Activated T-cell treated with anti-CD3 and anti-CD28 coated beads, Interleukin-2, amount 50 U/mL, for 4 hours (primary cell): Measurements from ENCODE around the gene EIF2B5. TPM values are rescaled to one million over a fixed set of nuclear protein-coding genes. Genes with fewer than 3 reads are reported as not detected.
A peak's percentile ranks its signal among the peaks of the same experiment; 100 is the strongest.

Experiments
- ATAC-seq, 2 donors: fragments of 200-7000 bp; cut with Tn5 transposase; one replicate each; pipeline ENCODE4 v1.10.0; 2021
- DNase-seq: peaks from one replicate; pipeline ENCODE4 v3.0.0-alpha.2; 2020
- H3K27me3 Mint-ChIP-seq: one replicate; pipeline ENCODE4 v1.8.0; 2021; ENCODE audit warnings: low read depth, mixed read lengths
- H3K36me3 Mint-ChIP-seq: one replicate; pipeline ENCODE4 v1.8.0; 2022; ENCODE audit warnings: mixed read lengths; ENCODE audit not compliant: insufficient read depth
- H3K4me1 Mint-ChIP-seq: one replicate; pipeline ENCODE4 v1.8.0; 2021; ENCODE audit warnings: low read depth, mixed read lengths
- H3K4me3 Mint-ChIP-seq: one replicate; pipeline ENCODE4 v1.8.0; 2021; ENCODE audit warnings: mild to moderate bottlenecking, moderate library complexity, mixed read lengths
- H3K9me3 Mint-ChIP-seq: one replicate; pipeline ENCODE4 v1.8.0; 2021; ENCODE audit warnings: mixed read lengths
- total RNA-seq, 3 donors: library from RNA; stranded (reverse); gene quantifications; one replicate each; pipeline ENCODE4 v1.2.1, GENCODE V29; 2021

EIF2B5 gene
- total RNA-seq, 3 donors from 2014 or later = 91.7 to 94.5 (median 92.6) TPM

DNA sequence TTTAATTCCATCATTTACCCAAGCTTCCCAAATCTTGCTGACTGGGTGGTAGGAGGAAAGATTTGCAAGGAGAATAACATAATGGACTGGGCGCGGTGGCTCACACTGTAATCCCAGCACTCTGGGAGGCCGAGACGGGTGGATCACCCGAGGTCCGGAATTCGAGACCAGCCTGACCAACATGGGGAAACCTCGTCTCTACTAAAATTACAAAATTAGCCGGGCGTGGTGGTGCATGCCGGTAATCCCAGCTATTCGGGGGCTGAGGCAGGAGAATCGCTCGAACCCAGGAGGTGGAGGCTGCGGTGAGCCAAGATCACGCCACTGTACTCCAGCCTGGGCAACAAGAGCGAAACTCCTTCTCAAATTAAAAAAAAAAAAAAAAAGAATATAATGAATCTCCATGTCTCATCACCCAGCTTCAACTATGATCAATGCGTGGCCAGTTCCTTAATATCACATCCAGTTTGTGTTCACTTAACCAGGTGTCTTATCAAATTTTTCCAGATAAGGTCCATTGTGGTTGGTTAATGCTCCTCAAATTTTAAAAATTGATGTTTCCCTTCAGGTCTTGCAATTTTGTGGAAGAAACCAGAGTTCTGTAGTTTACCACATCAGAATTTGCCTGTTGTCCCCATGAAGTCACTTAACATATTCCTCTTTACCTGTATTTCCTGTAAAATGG is 49.5 kb downstream of the EIF2B5 start:
- H3K27me3 Mint-ChIP-seq = no peaks in the 10 kb centered on the region
- DNase-seq (no peak), ATAC-seq (no peak)
- H3K9me3 Mint-ChIP-seq = no peaks in the 10 kb centered on the region
- H3K4me3 Mint-ChIP-seq = peak overlapping the region; percentile 99
- peaks cover 54% of the 10 kb centered on the region for H3K36me3 Mint-ChIP-seq
- peaks cover 30% of the 10 kb centered on the region for H3K4me1 Mint-ChIP-seq

DNA sequence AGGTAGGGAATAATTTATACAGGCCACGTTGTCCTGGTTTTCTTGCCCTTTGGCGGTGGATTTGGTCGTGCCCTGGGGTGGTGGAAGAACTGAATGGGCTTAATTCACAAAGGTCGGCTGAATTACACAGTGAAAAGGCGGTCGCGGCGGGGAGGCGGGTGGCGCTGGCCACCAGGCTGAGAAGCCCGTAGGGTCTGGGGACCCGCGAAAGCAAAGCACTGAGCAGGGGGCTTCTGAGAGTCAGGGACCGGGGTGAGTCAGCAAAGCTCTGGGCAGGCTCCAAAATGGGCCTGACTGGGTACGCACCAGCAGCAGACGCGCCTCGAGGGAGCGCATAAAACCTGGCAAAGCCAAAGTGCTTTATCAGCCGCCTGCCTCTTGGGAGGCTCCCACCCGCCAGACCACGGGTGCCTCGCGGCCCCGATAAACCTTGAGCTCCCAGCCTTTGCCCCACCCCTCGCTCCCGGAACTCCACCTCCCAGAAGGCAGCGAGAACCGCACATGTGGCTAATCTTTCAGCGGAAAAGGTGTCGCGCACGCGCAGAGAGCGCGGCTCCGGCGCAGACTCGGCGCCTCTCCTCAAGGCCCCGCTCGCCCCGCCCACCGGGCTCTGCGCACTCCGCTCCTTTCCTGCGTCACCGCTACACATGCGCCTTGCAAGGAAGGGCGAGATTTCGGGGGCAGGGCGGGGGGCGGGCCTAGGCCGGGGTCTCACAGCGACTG is 50.5 kb downstream of the EIF2B5 start:
- ATAC-seq = peak; percentile 90 to 91
- no peaks in the 10 kb centered on the region for H3K9me3 Mint-ChIP-seq

DNA sequence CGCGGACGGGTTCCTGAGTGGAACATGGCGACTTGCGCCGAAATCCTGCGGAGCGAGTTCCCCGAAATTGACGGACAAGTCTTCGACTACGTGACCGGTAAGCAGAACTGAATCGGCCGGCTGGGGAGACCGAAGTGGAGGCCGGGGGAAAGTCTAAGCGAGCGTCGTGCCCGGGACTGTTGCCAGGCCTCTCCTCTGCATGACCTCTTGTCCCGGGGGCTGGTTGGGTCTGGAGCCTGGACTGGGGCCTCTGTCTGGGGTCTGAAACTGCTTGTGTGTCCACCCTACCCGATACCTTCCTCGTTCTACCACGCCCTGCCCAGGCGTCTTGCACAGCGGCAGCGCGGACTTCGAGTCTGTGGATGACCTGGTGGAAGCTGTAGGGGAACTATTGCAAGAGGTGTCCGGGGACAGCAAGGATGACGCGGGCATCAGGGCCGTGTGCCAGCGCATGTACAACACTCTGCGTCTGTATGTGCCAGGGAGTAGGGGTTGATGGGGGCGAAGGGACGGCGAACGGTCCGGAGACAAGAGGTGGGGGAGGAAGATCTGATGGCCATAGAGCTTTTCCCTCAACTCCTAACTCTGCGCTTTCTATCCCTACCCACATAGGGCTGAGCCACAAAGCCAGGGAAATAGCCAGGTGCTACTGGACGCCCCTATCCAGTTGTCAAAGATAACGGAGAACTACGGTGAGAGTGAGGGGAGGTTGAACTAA is 51.2 kb downstream of the EIF2B5 start, which contains the start of gene ABCF3:
Gene ABCF3, plus strand, starts transcription at position 16 of the 718 bp plus-strand sequence. Its CDS starts 9 bp downstream, at position 25.
- ATAC-seq (peak; percentile 27), DNase-seq (no peak)
- H3K4me1 Mint-ChIP-seq = peaks cover 33% of the 10 kb centered on the region
- no peaks in the 10 kb centered on the region for H3K27me3 Mint-ChIP-seq
- no peaks in the 10 kb centered on the region for H3K9me3 Mint-ChIP-seq
- H3K36me3 Mint-ChIP-seq = peaks cover 45% of the 10 kb centered on the region
- peak within 1 kb of the TSS; percentile 99 for H3K4me3 Mint-ChIP-seq

More for the DNA sequence above, 50.5 kb downstream of the EIF2B5 start:
- peak; percentile 99 for DNase-seq
- Mint-ChIP-seq H3K4me1 (peaks cover 33% of the 10 kb centered on the region), H3K27me3 (no peaks in the 10 kb centered on the region), H3K4me3 (peak overlapping the region; percentile 99), H3K36me3 (peaks cover 51% of the 10 kb centered on the region)

DNA sequence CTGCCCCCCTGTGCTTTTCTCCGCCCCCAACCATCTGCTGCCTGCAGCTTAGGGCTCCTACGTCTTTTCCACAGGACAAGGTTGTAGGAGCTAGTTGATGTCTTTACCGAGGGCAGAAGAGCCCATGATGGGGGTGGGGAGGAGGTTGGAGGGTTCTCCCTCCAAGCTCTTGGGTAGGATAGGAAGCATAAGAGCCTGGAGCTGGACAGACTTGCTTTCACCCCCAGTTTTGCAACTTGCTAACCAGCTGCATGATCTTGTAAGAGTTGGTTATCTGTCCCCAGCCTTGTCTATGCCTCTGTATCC is 51.7 kb downstream of the EIF2B5 start:
- Mint-ChIP-seq H3K4me1 (peaks cover 33% of the 10 kb centered on the region), H3K36me3 (peaks cover 42% of the 10 kb centered on the region)

DNA sequence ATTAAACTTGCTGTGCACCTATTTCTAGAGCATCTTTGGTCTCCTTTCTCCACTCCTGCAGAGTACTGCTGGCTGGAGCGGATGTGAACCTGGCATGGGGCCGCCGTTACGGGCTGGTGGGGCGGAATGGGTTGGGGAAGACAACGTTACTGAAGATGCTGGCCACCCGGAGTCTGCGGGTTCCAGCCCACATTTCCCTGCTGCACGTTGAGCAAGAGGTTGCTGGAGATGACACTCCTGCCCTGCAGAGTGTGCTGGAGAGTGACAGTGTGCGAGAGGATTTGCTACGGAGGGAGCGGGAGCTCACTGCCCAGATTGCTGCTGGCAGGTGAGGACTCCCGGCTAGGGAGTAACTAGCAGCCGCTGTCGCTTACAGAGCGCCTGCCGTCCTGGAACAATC is 52.9 kb downstream of the EIF2B5 start:
- no peak for ATAC-seq
- Mint-ChIP-seq H3K4me3 (peak overlapping the region; percentile 99), H3K36me3 (peaks cover 40% of the 10 kb centered on the region)

More for the DNA sequence above, 51.7 kb downstream of the EIF2B5 start:
- Mint-ChIP-seq H3K9me3 (no peaks in the 10 kb centered on the region), H3K27me3 (no peaks in the 10 kb centered on the region), H3K4me3 (peak overlapping the region; percentile 99)
- ATAC-seq (no peak), DNase-seq (no peak)

DNA sequence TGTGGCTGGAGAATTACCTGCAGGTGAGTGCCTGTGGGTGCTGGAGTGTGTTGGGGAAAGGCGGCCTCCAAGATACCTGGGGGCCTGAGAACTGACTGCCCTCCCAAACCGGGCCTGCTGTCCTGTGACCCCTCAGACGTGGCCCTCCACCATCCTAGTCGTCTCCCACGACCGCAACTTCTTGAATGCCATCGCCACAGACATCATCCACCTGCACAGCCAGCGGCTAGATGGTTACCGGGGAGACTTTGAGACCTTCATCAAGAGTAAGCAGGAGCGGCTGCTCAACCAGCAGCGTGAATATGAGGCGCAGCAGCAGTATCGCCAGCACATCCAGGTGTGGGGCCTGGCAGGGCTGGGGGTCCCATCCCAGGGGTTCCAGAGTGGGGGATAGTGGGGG is 54.3 kb downstream of the EIF2B5 start:
- ATAC-seq (no peak), DNase-seq (no peak)
- H3K4me3 Mint-ChIP-seq = no peak overlapping the region
- no peaks in the 10 kb centered on the region for H3K27me3 Mint-ChIP-seq
- no peaks in the 10 kb centered on the region for H3K9me3 Mint-ChIP-seq
- H3K4me1 Mint-ChIP-seq = peaks cover 33% of the 10 kb centered on the region
- H3K36me3 Mint-ChIP-seq = peaks cover 44% of the 10 kb centered on the region

More for the DNA sequence above, 52.9 kb downstream of the EIF2B5 start:
- no peaks in the 10 kb centered on the region for H3K9me3 Mint-ChIP-seq
- no peaks in the 10 kb centered on the region for H3K27me3 Mint-ChIP-seq
- H3K4me1 Mint-ChIP-seq = peaks cover 33% of the 10 kb centered on the region
- DNase-seq = no peak

DNA sequence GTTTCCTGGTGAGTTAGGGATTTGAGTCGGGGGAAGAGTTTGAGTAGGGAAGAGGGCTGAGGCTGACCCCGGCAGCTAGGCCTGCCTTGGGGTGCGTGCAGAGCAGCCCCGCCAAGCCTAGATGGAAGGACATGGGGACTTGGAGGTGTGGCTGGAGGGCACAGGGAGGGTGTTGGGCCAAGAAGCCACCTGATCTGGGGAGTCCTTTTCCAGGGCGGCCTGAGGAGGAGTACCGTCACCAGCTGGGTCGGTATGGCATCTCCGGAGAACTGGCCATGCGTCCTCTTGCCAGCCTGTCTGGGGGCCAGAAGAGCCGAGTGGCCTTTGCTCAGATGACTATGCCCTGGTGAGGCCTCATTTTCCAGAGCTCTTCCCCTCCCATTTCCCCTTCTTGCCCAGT is 57.7 kb downstream of the EIF2B5 start:
- Mint-ChIP-seq H3K36me3 (peaks cover 36% of the 10 kb centered on the region), H3K4me1 (peaks cover 13% of the 10 kb centered on the region), H3K9me3 (no peaks in the 10 kb centered on the region), H3K4me3 (no peak overlapping the region), H3K27me3 (no peaks in the 10 kb centered on the region)
- no peak for ATAC-seq
- DNase-seq = no peak

DNA sequence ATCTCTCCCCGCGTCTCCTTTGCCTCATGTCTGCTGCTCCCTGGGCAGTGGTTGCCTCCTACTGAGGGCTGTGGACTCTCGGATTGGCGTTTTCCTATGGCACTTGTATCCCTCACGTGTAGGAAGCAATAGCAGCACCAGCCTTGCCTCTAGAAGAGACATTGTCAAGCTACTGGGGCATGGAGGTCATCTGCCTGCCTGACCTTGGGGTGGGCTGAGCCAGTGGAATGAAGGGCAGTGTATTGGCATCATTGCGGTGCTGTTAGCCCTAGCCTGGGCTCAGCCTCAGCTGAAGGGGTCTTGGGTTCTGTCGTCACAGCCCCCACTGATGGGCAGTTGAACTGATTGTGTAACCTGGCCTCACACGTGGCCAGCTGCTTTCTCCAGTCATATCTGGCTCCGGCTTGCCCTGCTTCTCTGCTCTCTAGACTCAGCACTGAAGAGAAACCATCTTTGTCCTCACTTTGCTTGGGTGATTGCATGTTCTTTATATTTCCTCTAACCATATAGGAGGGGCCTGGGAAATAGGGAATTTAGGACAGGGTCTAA is 58.9 kb downstream of the EIF2B5 start:
- peaks cover 3% of the 10 kb centered on the region for H3K4me1 Mint-ChIP-seq
- peaks cover 27% of the 10 kb centered on the region for H3K36me3 Mint-ChIP-seq
- no peak for DNase-seq
- no peaks in the 10 kb centered on the region for H3K9me3 Mint-ChIP-seq
- no peaks in the 10 kb centered on the region for H3K27me3 Mint-ChIP-seq
- no peak overlapping the region for H3K4me3 Mint-ChIP-seq
- ATAC-seq = no peak

Other genes starting within 250 kb of the EIF2B5 start
- 10 to 100 TPM; 10.0 to 12.5 (median 12.4) TPM for gene ABCC5, start 117.5 kb upstream of the EIF2B5 start, total RNA-seq
- gene HTR3D, start 103.6 kb upstream of the EIF2B5 start, total RNA-seq = not detected
- gene HTR3C, start 82.3 kb upstream of the EIF2B5 start, total RNA-seq = not detected
- not detected for gene HTR3E, start 38.3 kb upstream of the EIF2B5 start, total RNA-seq
- 10 to 100 TPM; 38.7 to 46.4 (median 40.3) TPM for gene DVL3, start 20.0 kb downstream of the EIF2B5 start, total RNA-seq
- 100 to 1,000 TPM; 242 to 255 (median 251) TPM for gene AP2M1, start 39.5 kb downstream of the EIF2B5 start, total RNA-seq
- 10 to 100 TPM; 79.7 to 91.2 (median 84.4) TPM for gene ABCF3, start 50.8 kb downstream of the EIF2B5 start, total RNA-seq
- under 1 TPM in 1 of 3 donors, not detected in 2; 0.16 TPM for gene VWA5B2, start 94.2 kb downstream of the EIF2B5 start, total RNA-seq
- 10 to 100 TPM; 89.9 to 93.7 (median 92.5) TPM for gene ALG3, start 113.6 kb downstream of the EIF2B5 start, total RNA-seq
- 10 to 100 TPM; 15.2 to 19.7 (median 18.1) TPM for gene EEF1AKMT4, start 114.3 kb downstream of the EIF2B5 start, total RNA-seq
- under 1 TPM; 0.34 to 0.53 (median 0.35) TPM for gene CAMK2N2, start 126.2 kb downstream of the EIF2B5 start, total RNA-seq
- gene ECE2, start 140.7 kb downstream of the EIF2B5 start, total RNA-seq = not detected
- gene PSMD2, start 163.9 kb downstream of the EIF2B5 start, total RNA-seq = 100 to 1,000 TPM; 497 to 520 (median 498) TPM
- gene EIF4G1, start 179.2 kb downstream of the EIF2B5 start, total RNA-seq = 1,000 to 10,000 TPM in 2 of 3 donors, 100 to 1,000 TPM in 1; 990 to 1,057 (median 1,007) TPM
- 1 to 10 TPM; 3.5 to 4.4 (median 3.7) TPM for gene FAM131A, start 202.2 kb downstream of the EIF2B5 start, total RNA-seq
- 1 to 10 TPM; 4.5 to 5.2 (median 5.0) TPM for gene CLCN2, start 226.2 kb downstream of the EIF2B5 start, total RNA-seq
- 100 to 1,000 TPM; 146 to 170 (median 165) TPM for gene POLR2H, start 226.4 kb downstream of the EIF2B5 start, total RNA-seq
- gene THPO, start 242.8 kb downstream of the EIF2B5 start, total RNA-seq = not detected
- gene CHRD, start 244.7 kb downstream of the EIF2B5 start, total RNA-seq = under 1 TPM in 2 of 3 donors, not detected in 1; 0.11 to 0.33 TPM